Measurements from ENCODE around the gene EIF2S2.
"Not testable (repeated sequence)": the region's sequence is repeated elsewhere in the genome, so short reads cannot be mapped to it uniquely, and the experiment has no call there.

Gene EIF2S2

GRCh38 chr20:34111702-34112599, at the start of gene EIF2S2:
EIF2S2 (minus strand) TSS chr20:34112243; CDS start chr20:34112110, 133 bp downstream.
- Mint-ChIP-seq H3K27ac (peak within 1 kb of the TSS; percentile 98), H3K4me3 (peak within 1 kb of the TSS; percentile 94), H3K4me1 (ENCODE audit: low read depth) (peaks cover 41% of the 10 kb centered on the region), H3K36me3 (peaks cover 11% of the 10 kb centered on the region), H3K9me3 (ENCODE audit: low read depth) (no peaks in the 10 kb centered on the region), H3K27me3 (no peaks in the 10 kb centered on the region)

DNA sequence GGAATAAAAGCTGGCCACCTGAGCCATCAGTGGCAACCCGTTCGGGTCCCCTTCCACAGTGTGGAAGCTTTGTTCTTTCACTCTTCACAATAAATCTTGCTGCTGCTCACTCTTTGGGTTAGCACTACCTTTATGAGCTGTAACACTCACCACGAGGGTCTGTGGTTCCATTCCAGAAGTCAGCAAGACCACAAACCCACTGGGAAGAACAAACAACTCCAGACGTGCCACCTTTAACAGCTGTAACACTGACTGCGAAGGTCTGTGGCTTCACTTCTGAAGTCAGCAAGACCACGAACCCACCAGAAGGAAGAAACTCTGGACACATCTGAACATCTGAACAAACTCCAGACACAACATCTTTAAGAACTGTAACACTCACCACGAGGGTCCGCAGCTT, 45.7 kb upstream of the EIF2S2 start:
- not testable (repeated sequence) for H3K27me3 Mint-ChIP-seq; H3K4me1 Mint-ChIP-seq (ENCODE audit: low read depth); H3K4me3 Mint-ChIP-seq; H3K36me3 Mint-ChIP-seq; H3K9me3 Mint-ChIP-seq (ENCODE audit: low read depth); H3K27ac Mint-ChIP-seq

GRCh38 chr20:34155836-34156235, 43.8 kb upstream of the EIF2S2 start:
- Mint-ChIP-seq H3K4me1 (ENCODE audit: low read depth) (no peaks in the 10 kb centered on the region), H3K27ac (no peak overlapping the region), H3K9me3 (ENCODE audit: low read depth) (no peaks in the 10 kb centered on the region), H3K4me3 (no peak overlapping the region), H3K36me3 (no peaks in the 10 kb centered on the region), H3K27me3 (peaks cover 3% of the 10 kb centered on the region)

GRCh38 chr20:34153169-34153568, 41.1 kb upstream of the EIF2S2 start:
- not testable (repeated sequence) for H3K27ac Mint-ChIP-seq; H3K4me1 Mint-ChIP-seq (ENCODE audit: low read depth); H3K27me3 Mint-ChIP-seq; H3K9me3 Mint-ChIP-seq (ENCODE audit: low read depth); H3K4me3 Mint-ChIP-seq; H3K36me3 Mint-ChIP-seq

DNA sequence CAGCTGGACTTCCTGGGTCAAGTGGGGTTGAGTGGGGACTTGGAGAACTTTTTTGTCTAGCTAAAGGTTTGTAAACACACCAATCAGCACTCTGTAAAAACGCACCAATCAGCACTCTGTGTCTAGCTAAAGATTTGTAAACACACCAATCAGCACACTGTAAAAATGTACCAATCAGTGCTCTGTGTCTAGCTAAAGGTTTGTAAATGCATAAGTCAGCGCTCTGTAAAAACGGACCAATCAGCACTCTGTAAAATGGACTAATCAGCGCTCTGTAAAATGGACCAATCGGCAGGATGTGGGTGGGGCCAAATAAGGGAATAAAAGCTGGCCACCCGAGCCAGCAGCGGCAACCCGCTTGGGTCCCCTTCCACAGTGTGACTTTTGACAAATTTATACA, 40.0 kb upstream of the EIF2S2 start:
- H3K9me3 Mint-ChIP-seq (ENCODE audit: low read depth); H3K4me3 Mint-ChIP-seq; H3K36me3 Mint-ChIP-seq; H3K27me3 Mint-ChIP-seq; H3K27ac Mint-ChIP-seq; H3K4me1 Mint-ChIP-seq (ENCODE audit: low read depth): not testable (repeated sequence)

- Mint-ChIP-seq H3K4me1 (ENCODE audit: low read depth) (no peaks in the 10 kb centered on the region), H3K4me3 (no peak overlapping the region), H3K27ac (no peak overlapping the region), H3K36me3 (no peaks in the 10 kb centered on the region), H3K27me3 (peaks cover 2% of the 10 kb centered on the region), H3K9me3 (ENCODE audit: low read depth) (no peaks in the 10 kb centered on the region)
Measured at GRCh38 chr20:34150306-34151000, 38.4 kb upstream of the EIF2S2 start.

- Mint-ChIP-seq H3K27ac (no peak overlapping the region), H3K4me3 (no peak overlapping the region), H3K4me1 (ENCODE audit: low read depth) (no peaks in the 10 kb centered on the region), H3K36me3 (no peaks in the 10 kb centered on the region), H3K27me3 (peaks cover 1% of the 10 kb centered on the region), H3K9me3 (ENCODE audit: low read depth) (no peaks in the 10 kb centered on the region)
Measured at GRCh38 chr20:34145280-34145819, 33.3 kb upstream of the EIF2S2 start.

GRCh38 chr20:34143951-34144350, 31.9 kb upstream of the EIF2S2 start:
- Mint-ChIP-seq H3K27ac (no peak overlapping the region), H3K4me1 (ENCODE audit: low read depth) (no peaks in the 10 kb centered on the region), H3K9me3 (ENCODE audit: low read depth) (no peaks in the 10 kb centered on the region), H3K27me3 (peaks cover 2% of the 10 kb centered on the region), H3K4me3 (no peak overlapping the region), H3K36me3 (no peaks in the 10 kb centered on the region)

DNA sequence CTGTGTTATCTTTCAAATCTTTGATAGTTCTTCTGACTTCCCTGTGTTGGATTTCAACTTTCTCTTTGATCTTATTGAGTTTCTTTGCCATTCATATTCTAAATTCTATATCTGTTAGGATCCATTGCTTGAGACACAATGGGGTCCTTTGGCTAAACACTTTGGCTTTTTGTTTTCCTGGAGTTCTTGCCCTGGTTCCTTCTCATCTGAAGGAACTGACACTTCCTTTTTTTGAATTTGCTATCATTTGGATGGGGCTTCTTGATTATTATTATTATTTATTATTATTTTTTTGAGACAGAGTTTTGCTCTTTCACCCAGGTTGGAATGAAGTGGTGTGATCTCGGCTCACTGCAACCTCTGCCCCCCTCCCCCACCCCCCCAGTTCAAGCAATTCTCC, 30.1 kb upstream of the EIF2S2 start:
- H3K27ac Mint-ChIP-seq: no peak overlapping the region
- peaks cover 2% of the 10 kb centered on the region for H3K27me3 Mint-ChIP-seq
- H3K36me3 Mint-ChIP-seq: no peaks in the 10 kb centered on the region
- no peak overlapping the region for H3K4me3 Mint-ChIP-seq
- no peaks in the 10 kb centered on the region for H3K4me1 Mint-ChIP-seq (ENCODE audit: low read depth)
- H3K9me3 Mint-ChIP-seq (ENCODE audit: low read depth): no peaks in the 10 kb centered on the region

GRCh38 chr20:34141293-34141692, 29.2 kb upstream of the EIF2S2 start:
- H3K36me3 Mint-ChIP-seq: no peaks in the 10 kb centered on the region
- no peak overlapping the region for H3K4me3 Mint-ChIP-seq
- H3K4me1 Mint-ChIP-seq (ENCODE audit: low read depth): no peaks in the 10 kb centered on the region
- H3K27ac Mint-ChIP-seq: no peak overlapping the region
- no peaks in the 10 kb centered on the region for H3K9me3 Mint-ChIP-seq (ENCODE audit: low read depth)
- peaks cover 2% of the 10 kb centered on the region for H3K27me3 Mint-ChIP-seq

DNA sequence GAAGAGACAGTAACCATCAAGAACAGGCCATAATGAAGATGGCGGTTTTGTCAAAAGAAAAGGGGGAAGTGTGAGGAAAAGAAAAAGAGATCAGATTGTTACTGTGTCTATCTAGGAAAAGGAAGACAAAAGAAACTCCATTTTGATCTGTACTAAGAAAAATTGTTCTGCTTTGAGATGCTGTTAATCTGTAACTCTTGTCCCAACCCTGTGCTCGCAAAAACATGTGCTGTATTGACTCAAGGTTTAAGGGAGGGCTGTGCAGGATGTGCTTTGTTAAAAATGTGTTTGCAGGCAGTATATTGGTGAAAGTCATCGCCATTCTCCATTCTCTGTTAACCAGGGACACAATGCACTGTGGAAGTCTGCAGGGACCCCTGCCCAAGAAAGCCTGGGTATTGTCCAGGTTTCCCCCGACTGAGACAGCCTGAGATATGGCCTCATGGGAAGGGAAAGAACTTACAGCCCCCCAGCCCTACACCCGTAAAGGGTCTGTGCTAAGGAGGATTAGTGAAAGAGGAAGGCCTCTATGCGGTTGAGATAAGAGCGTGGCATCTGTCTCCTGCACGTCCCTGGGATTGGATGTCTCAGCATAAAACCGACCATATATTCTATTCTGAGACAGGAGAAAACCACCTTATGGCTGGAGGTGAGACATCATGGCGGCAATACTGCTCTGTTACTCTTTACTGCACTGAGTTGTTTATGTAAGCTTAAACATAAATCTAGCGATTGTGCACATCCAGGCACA, 23.7 kb upstream of the EIF2S2 start:
- H3K36me3 Mint-ChIP-seq; H3K9me3 Mint-ChIP-seq (ENCODE audit: low read depth); H3K27me3 Mint-ChIP-seq; H3K4me1 Mint-ChIP-seq (ENCODE audit: low read depth); H3K27ac Mint-ChIP-seq; H3K4me3 Mint-ChIP-seq: not testable (repeated sequence)

- not testable (repeated sequence) for H3K27ac Mint-ChIP-seq; H3K27me3 Mint-ChIP-seq; H3K9me3 Mint-ChIP-seq (ENCODE audit: low read depth); H3K4me1 Mint-ChIP-seq (ENCODE audit: low read depth); H3K4me3 Mint-ChIP-seq; H3K36me3 Mint-ChIP-seq
Measured at GRCh38 chr20:34133365-34133860, 21.4 kb upstream of the EIF2S2 start.

DNA sequence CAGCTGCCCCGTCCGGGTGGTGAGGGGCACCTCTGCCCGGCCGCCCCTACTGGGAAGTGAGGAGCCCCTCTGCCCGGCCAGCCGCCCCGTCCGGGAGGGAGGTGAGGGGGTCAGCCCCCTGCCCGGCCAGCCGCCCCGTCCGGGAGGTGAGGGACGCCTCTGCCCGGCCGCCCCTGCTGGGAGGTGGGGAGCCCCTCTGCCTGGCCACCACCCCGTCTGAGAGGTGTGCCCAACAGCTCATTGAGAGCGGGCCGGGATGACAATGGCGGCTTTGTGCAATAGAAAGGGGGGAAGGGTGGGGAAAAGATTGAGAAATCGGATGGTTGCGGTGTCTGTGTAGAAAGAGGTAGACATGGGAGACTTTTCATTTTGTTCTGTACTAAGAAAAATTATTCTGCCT, 20.9 kb upstream of the EIF2S2 start:
- not testable (repeated sequence) for H3K27me3 Mint-ChIP-seq; H3K9me3 Mint-ChIP-seq (ENCODE audit: low read depth); H3K4me1 Mint-ChIP-seq (ENCODE audit: low read depth)

DNA sequence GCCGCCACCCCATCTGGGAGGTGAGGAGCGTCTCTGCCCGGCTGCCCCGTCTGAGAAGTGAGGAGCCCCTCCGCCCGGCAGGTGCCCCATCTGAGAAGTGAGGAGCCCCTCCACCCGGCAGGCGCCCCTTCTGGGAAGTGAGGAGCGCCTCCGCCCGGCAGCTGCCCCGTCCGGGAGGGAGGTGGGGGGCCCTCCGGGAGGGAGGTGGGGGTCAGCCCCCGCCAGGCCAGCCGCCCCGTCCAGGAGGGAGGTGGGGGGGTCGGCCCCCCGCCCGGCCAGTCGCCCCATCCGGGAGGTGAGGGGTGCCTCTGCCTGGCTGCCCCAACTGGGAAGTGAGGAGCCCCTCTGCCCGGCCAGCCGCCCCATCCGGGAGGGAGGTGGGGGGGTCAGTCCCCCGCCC, 20.4 kb upstream of the EIF2S2 start:
- H3K9me3 Mint-ChIP-seq (ENCODE audit: low read depth); H3K27me3 Mint-ChIP-seq; H3K4me1 Mint-ChIP-seq (ENCODE audit: low read depth); H3K36me3 Mint-ChIP-seq; H3K4me3 Mint-ChIP-seq; H3K27ac Mint-ChIP-seq: not testable (repeated sequence)

More for the DNA sequence above, 20.9 kb upstream of the EIF2S2 start:
- not testable (repeated sequence) for H3K27ac Mint-ChIP-seq, H3K36me3 Mint-ChIP-seq, H3K4me3 Mint-ChIP-seq

DNA sequence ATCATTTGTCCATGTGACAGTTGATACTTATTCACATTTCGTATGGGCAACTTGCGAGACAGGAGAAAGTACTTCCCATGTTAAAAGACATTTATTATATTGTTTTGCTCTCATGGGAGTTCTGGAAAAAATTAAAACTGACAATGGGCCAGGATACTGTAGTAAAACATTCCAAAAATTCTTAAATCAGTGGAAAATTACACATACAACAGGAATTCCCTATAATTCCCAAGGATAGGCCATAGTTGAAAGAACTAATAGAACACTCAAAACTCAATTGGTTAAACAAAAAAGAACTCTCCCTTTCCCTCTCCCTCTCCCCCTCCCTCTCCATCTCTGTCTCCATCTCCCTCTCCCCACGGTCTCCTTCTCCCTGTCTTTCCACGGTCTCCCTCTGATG, 19.4 kb upstream of the EIF2S2 start:
- H3K9me3 Mint-ChIP-seq (ENCODE audit: low read depth): no peaks in the 10 kb centered on the region
- H3K4me3 Mint-ChIP-seq: no peak overlapping the region
- no peak overlapping the region for H3K27ac Mint-ChIP-seq

More for the DNA sequence above, 19.4 kb upstream of the EIF2S2 start:
- H3K36me3 Mint-ChIP-seq: no peaks in the 10 kb centered on the region
- peaks cover 5% of the 10 kb centered on the region for H3K4me1 Mint-ChIP-seq (ENCODE audit: low read depth)
- peaks cover 2% of the 10 kb centered on the region for H3K27me3 Mint-ChIP-seq

All from activated naive CD8-positive, alpha-beta T cell (primary cell).